A673 (cell line): ENCODE measurements around the gene ESRRG. TPM values are rescaled to one million over a fixed set of nuclear protein-coding genes. Genes with fewer than 3 reads are reported as not detected.

Experiments used
- BruUV-seq: library from RNA; stranded (reverse); fragments of 400-500 nt; replicated peaks from 2 replicates; lab custom pipeline; 2021; lab: Mats Ljungman, UMichigan
- CTCF ChIA-PET: fragments of 300-600 bp; sonication (Branson Sonifier 250); formaldehyde crosslinking; loops from one replicate; lab custom pipeline; 2022; ENCODE audit warnings: antibody characterized with exemption; lab: Charles Lee
- POLR2A ChIA-PET: fragments of 300-600 bp; sonication (Branson Sonifier 250); formaldehyde crosslinking; loops from one replicate; lab custom pipeline; 2022; ENCODE audit warnings: antibody characterized with exemption; ENCODE audit not compliant: low non-redundant PET; lab: Charles Lee
- DNase-seq: peaks from one replicate; pipeline ENCODE4 v3.0.0-alpha.2; 2015; ENCODE audit warnings: low spot score
- H3K27ac ChIP-seq: fragments of 200-600 bp; sonication (generic); 2 replicates; pipeline ENCODE4 v1.5.1; 2016; ENCODE audit warnings: mixed run types, low read depth, mild to moderate bottlenecking, mixed read lengths, antibody characterized with exemption, low read length; ENCODE audit not compliant: poor library complexity, severe bottlenecking
- H3K27me3 ChIP-seq: fragments of 200-600 bp; sonication (generic); replicated peaks from 2 replicates; pipeline ENCODE4 v1.6.1; 2017; ENCODE audit warnings: mixed run types, low read depth, mild to moderate bottlenecking, mixed read lengths, antibody characterized with exemption, low read length; ENCODE audit not compliant: insufficient read depth, poor library complexity
- H3K36me3 ChIP-seq: fragments of 200-600 bp; sonication (generic); 2 replicates; pipeline ENCODE4 v1.6.1; 2016; ENCODE audit warnings: mixed run types, mild to moderate bottlenecking, mixed read lengths, antibody characterized with exemption, low read length; ENCODE audit not compliant: insufficient read depth, poor library complexity, severe bottlenecking
- H3K4me1 ChIP-seq: fragments of 200-600 bp; sonication (generic); 2 replicates; pipeline ENCODE4 v1.6.1; 2017; ENCODE audit warnings: mixed run types, mild to moderate bottlenecking, mixed read lengths, antibody characterized with exemption, low read length; ENCODE audit not compliant: insufficient read depth, poor library complexity, severe bottlenecking
- H3K4me3 ChIP-seq: fragments of 200-600 bp; sonication (generic); 2 replicates; pipeline ENCODE4 v1.5.1; 2016; ENCODE audit warnings: low read depth, mixed run types, mild to moderate bottlenecking, mixed read lengths, low read length; ENCODE audit not compliant: poor library complexity, severe bottlenecking
- H3K9me3 ChIP-seq: fragments of 200-600 bp; sonication (generic); 2 replicates; pipeline ENCODE4 v1.6.1; 2016; ENCODE audit warnings: mixed run types, low read depth, mild to moderate bottlenecking, mixed read lengths, antibody characterized with exemption, low read length; ENCODE audit not compliant: poor library complexity, severe bottlenecking
- EZH2 ChIP-seq: fragments of 200-600 bp; sonication (generic); IDR thresholded peaks from 2 replicates; pipeline ENCODE4 v1.6.1; 2017; ENCODE audit warnings: borderline replicate concordance, low read depth, mild to moderate bottlenecking, mixed read lengths, antibody characterized with exemption, low read length; ENCODE audit not compliant: poor library complexity, severe bottlenecking
- intact Hi-C: fragments of 100-400 bp; cut with micrococcal nuclease; formaldehyde crosslinking; loops from one replicate; pipeline ENCODE4 v1.10.0; 2022; ENCODE audit not compliant: unreplicated experiment
- total RNA-seq: library from RNA; stranded (reverse); gene quantifications from 2 replicates; pipeline ENCODE4 v1.2.3, GENCODE V29; 2021
- TF ChIP-seq, protein P1 (sequence below): fragments of 300-800, 200-600 bp; sonication (generic); conservative IDR thresholded peaks from 2 replicates; pipeline ENCODE4 v1.5.1; 2017; ENCODE audit warnings: low read depth, mild to moderate bottlenecking, antibody characterized with exemption, low read length, moderate library complexity, mixed read lengths

The ESRRG gene
- total RNA-seq, 1 experiment from 2014 or later: not detected

DNA sequence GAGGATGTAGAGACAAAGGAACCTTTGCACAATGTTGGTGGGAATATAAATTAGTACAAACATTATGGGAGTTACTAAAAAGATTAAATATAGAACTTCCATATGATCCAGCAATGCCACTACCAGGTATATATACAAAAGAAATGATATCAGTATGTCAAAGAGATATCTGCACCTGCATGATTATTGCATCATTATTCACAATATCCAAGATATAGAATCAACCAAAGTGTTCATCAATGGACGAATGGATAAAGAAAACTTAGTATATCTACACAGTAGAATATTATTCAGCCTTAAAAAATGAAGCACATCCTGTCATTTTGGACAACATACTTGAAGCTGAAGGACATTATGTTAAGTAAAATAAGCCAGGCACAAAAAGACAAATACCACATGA is 238.2 kb downstream of the ESRRG start:
- H3K27ac ChIP-seq: no peak overlapping the region
- no peaks in the 10 kb centered on the region for H3K36me3 ChIP-seq
- ChIA-PET CTCF (no interaction called here), POLR2A (interaction anchor here (0.6 kb wide), 1 partner anchor 163 kb away, joined by 3 read pairs; no protein-coding TSS in a partner anchor)
- H3K9me3 ChIP-seq: no peaks in the 10 kb centered on the region
- BruUV-seq: no TSS peak
- no peak for DNase-seq
- H3K4me1 ChIP-seq: no peaks in the 10 kb centered on the region
- no peaks in the 10 kb centered on the region for H3K27me3 ChIP-seq
- H3K4me3 ChIP-seq: no peak overlapping the region
- intact Hi-C loops: no loop called here
- TF ChIP-seq, protein P1, sequence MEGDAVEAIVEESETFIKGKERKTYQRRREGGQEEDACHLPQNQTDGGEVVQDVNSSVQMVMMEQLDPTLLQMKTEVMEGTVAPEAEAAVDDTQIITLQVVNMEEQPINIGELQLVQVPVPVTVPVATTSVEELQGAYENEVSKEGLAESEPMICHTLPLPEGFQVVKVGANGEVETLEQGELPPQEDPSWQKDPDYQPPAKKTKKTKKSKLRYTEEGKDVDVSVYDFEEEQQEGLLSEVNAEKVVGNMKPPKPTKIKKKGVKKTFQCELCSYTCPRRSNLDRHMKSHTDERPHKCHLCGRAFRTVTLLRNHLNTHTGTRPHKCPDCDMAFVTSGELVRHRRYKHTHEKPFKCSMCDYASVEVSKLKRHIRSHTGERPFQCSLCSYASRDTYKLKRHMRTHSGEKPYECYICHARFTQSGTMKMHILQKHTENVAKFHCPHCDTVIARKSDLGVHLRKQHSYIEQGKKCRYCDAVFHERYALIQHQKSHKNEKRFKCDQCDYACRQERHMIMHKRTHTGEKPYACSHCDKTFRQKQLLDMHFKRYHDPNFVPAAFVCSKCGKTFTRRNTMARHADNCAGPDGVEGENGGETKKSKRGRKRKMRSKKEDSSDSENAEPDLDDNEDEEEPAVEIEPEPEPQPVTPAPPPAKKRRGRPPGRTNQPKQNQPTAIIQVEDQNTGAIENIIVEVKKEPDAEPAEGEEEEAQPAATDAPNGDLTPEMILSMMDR: no peak
- TF ChIP-seq EZH2: no peak

- Histone ChIP-seq H3K36me3 (no peaks in the 10 kb centered on the region), H3K4me1 (no peaks in the 10 kb centered on the region), H3K27me3 (no peaks in the 10 kb centered on the region), H3K4me3 (no peak overlapping the region), H3K9me3 (no peaks in the 10 kb centered on the region), H3K27ac (no peak overlapping the region)
- ChIA-PET POLR2A (no interaction called here), CTCF (no interaction called here)
- TF ChIP-seq EZH2: no peak
- TF ChIP-seq, protein P1: no peak
- no TSS peak for BruUV-seq
- intact Hi-C loops: no loop called here
- DNase-seq: no peak
These were observed 239.4 kb downstream of the ESRRG start for GRCh38 chr1:216483672-216484401.

DNA sequence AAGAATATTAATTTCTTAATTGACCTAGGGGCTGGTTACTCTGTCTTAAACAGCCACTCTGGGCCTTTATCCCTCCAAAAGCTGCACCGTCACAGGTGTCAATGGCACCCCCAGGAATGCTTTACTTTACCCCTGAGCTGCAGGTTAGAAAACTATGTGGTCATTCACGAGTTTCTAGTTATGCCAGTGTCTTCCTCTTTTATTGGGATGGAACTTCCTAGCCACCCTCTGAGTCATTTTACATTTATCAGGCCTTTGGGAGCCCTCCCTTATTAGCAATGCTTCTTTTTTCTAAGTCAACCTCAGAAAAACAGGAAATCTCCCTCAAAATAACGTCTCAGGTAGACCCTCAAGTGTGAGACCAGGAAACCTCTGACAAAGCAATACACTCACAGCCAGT is 240.6 kb downstream of the ESRRG start:
- no TSS peak for BruUV-seq
- TF ChIP-seq, protein P1: no peak
- no peak for TF ChIP-seq EZH2
- no peaks in the 10 kb centered on the region for H3K4me1 ChIP-seq

More for the DNA sequence above, 240.6 kb downstream of the ESRRG start:
- Histone ChIP-seq H3K27ac (no peak overlapping the region), H3K27me3 (no peaks in the 10 kb centered on the region), H3K36me3 (no peaks in the 10 kb centered on the region), H3K4me3 (no peak overlapping the region), H3K9me3 (no peaks in the 10 kb centered on the region)
- intact Hi-C loops: no loop called here
- no peak for DNase-seq
- POLR2A ChIA-PET: interaction anchor here (0.6 kb wide), 1 partner anchor 245 kb away, joined by 3 read pairs; no protein-coding TSS in a partner anchor
- CTCF ChIA-PET: no interaction called here
